GM18858 (cell line): Measurements from ENCODE around the gene ZNF521.

Source experiments
- ATAC-seq: cut with Tn5 transposase; IDR thresholded peaks from one replicate; pipeline ENCODE4 v1.9.1; 2021; ENCODE audit not compliant: unreplicated experiment

ZNF521 gene

DNA sequence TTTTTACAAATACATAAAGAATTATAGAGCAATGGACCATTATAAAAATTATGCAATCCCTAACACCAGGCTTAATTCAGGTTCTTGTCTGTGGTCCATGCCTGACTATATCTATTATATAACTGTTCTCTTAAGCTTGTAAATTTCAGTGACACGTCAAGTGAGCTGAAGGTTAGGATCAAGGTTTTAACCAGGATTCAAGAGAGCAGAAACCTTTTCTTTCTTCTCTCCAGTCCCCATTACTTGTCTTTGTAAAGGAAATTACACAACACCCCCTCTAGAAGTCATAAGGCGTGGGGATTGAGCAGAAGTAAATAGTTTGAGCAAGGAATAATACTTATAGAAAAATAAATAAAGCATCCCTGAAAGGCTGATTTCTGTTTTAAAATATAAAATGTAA lies 122.0 kb downstream of the ZNF521 start:
- no peak for ATAC-seq

- no peak for ATAC-seq
Observed at GRCh38 chr18:25229081-25229480, 122.9 kb downstream of the ZNF521 start.

DNA sequence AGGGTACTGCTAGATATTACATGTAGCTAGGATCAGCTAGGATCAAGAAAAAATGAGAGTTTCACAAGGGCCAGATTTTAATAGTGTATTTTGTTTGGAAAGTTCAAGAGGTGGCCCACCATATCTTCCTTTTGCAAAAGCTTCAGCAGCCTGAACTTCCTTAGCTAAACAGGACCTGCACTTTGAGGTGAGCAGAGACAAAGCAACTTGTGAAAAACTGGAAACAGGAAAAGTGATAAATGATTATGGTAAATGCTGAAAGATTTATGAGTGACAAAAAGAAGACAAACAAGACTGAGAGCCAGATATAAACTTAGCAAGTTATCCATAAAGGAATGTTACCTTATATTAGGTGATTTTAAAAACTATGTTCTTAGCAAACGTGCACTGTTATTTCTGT lies 123.6 kb downstream of the ZNF521 start:
- ATAC-seq = no peak

- no peak for ATAC-seq
Observed at GRCh38 chr18:25225151-25225550, 126.8 kb downstream of the ZNF521 start.

DNA sequence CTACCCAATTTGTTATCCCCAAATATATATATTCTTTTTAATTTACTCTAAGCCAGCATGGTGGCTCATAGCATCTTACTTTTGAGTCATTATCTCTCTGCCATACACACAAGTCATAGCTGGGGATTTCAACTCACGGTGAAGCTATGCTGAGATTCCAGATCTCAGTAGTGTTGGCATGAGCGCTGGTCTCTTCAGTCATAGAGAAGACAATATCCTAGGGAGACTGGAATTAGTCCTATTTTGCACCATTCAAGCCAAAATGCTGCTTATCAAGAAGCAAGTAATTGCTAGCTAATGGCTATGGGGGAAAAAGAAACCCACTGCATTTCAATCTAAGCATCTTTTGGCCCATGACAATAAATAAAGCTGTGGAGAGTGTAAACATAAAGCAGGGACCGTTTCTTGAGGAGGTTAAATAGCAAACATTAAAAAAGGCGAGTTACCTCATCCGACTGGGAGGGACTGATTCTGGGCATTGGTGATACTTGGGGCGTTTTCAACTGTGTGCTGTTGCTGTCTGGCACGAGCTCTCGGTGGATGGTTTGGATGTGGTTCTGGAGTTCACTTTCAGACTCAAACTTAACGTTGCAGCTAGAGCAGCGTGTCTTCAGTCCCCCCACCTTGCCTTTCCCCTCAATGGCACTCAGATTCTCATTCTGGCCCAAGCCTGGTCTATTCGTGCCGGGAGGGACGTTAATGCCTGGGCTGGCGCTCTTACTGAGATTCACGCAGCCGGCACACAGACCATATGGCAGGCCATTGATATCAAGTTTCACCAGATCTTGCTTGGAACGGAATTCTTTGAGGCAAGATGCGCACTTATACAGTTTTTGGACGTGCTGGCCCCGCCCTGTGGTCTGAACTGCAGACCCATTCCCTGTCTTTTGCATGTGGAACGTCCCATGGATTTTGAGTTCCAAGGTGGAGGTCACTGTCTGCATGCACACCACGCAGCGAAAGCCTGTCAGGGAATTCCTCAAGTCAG lies 127.8 kb downstream of the ZNF521 start:
- ATAC-seq = no peak

GRCh38 chr18:25223211-25223610 lies 128.8 kb downstream of the ZNF521 start:
- no peak for ATAC-seq

- ATAC-seq = no peak
Observed at GRCh38 chr18:25222648-25223047, 129.3 kb downstream of the ZNF521 start.

- no peak for ATAC-seq
Observed at GRCh38 chr18:25210622-25211021, 141.3 kb downstream of the ZNF521 start.

- ATAC-seq = no peak
Observed at GRCh38 chr18:25192065-25192464, 159.9 kb downstream of the ZNF521 start.

- ATAC-seq = peak; percentile 54
Observed at GRCh38 chr18:25190472-25190871, 161.5 kb downstream of the ZNF521 start.

DNA sequence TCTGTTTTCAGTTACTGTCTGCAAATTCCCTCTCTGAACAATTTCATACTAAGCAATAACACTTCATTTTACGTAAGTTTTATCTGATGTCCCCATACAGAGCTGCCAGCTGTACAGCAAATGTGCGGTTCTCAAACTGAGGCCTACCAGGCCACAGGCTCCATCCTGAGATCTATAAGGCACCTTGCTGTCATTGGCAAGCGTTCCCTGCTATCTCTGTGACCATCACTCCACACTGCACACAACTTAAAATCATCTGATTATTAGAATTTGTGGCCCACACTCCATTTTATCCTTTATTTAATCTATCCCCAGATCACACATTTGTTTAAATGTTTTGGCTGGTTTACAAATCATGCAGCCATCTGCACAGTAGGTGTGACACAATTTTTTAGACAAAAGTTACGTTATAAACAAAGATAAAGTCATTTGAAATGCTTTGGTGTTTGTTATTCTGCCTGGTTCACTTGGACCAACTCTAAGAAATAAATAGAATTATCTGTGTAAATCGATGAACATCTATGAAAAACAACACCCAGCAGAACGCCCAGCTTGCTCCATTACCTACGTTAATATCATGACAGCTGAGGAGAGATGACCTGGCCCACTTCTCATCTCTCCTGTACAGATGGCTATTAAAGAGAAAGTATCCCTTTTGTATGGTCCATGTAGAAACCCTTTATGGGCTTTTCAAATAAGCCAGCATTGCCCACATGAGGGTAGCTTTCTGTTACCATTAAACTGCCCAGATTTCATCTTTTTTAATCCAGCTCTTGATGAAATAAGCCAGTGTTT lies 162.4 kb downstream of the ZNF521 start:
- no peak for ATAC-seq

GRCh38 chr18:25187521-25188192 lies 164.3 kb downstream of the ZNF521 start:
- ATAC-seq = no peak

- ATAC-seq = no peak
Observed at GRCh38 chr18:25186871-25187270, 165.1 kb downstream of the ZNF521 start.

DNA sequence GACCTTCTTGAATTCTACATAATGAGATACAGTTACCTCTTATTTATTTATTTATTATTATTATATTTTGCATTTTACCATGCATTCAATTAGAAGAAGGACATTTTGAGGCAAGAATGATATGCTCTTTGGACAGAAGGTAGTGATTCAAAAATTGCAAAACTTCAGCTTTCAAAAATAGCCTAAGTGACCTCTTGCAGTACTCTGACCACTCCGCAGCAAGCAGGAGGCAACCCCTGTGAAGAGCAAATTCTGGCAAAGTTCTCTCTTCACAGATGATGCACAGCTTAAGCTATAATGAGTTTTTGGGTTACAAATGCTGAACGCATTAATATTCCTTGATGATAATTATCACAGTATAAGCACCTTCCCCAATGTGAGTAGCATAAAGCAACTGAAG lies 170.0 kb downstream of the ZNF521 start:
- ATAC-seq = no peak

DNA sequence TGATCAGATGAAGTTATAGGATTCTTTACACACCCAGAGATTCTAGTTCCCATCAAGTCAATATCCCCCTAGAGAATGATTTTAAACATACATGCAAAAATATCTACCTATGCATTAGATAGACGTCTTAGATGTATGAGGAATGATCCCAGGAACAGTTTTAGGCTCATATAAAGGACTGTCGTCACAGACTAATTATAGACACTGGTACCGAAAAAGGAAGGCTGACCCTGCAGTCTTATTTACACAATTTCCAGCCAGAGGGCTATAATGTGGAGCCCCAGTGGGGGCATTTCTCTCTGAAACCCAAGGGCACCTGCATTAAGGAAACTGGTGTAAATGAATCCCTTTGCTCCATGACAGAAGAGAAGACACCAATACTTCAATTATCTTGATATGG lies 170.4 kb downstream of the ZNF521 start:
- no peak for ATAC-seq

- no peak for ATAC-seq
Observed at GRCh38 chr18:25180973-25181548, 170.9 kb downstream of the ZNF521 start.

DNA sequence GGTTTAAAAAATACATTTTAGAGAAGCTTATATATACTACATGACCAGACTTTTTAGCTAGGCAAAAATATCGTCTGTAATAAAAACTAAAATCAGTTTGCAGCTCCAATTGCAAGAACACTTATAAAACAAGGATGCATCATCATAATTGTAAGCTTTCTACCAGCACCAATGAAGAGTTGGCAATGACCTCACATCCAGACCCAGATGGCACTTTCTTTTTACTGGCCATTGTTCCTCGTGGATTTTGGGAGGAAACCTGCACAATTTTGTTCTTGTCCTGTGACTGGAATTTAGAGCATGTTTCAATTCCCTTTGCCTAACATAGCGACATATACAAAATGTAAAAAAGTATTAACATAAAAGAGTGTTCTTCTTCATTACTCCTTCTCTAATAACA lies 174.3 kb downstream of the ZNF521 start:
- no peak for ATAC-seq

DNA sequence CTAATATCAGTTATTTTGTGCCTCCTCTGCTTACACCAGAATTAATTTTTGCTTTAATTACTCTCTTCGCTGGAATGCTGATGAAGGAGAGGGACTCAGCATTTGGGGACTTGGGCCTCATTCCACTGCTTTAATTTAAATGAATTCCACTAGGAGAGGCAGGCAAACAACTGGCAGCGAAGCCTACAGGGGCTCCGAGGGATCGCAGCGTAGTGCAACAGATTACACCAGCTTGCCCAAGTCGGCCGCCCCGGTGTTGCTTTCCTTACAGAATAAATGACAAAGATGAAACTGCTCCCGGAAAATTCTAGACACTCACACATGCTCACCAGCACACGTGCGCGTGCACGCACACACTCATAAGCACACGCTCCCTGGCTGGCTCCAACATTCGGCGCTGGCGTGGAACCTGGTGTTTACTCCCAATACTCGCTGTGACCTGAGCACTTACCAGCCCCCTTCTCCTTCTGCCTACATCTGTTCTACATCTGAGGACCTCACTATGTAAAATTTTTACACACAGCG lies 175.4 kb downstream of the ZNF521 start:
- no peak for ATAC-seq

DNA sequence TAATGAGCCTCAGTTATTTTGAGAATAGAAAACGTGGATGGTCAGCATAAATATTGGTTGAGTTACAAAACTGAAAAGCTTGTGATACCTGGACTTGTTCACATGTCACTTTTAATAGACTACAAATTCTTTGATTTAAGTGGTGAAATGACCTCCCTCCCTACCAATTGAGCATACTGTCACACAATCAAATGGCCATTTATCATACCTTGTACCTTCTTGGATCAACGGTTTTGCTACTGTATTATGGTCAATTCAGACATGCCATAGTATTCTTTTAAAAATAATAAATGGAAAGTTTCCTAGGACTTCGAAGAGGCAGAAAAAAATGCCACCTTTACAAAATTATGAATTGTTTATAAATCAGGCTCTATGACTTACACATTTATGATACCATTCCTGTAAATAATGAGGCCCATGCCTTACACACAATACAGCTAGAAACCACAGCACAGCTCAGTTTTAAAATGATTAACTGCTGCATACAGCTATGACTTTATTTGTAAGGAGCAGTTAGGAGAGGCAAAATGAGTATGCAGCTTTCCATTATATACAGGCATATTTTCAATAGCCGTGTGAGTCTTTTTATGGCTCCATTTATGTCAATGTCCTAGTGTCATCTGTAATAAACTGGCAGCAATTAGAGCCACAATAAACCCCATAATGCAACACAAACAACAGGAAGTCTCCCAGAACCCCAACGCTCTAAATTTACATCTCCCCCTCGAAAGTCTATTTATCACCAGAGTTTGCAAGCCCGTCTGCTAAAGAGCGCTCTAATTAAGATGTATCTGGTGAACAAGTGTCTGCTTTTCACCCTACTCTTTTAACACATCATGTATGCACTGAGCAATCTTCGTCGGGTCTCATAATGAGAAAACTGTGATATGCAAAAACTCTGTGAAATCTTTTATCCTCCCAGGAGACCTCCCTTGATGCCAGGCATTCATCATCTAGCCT lies 176.1 kb downstream of the ZNF521 start:
- ATAC-seq = no peak

DNA sequence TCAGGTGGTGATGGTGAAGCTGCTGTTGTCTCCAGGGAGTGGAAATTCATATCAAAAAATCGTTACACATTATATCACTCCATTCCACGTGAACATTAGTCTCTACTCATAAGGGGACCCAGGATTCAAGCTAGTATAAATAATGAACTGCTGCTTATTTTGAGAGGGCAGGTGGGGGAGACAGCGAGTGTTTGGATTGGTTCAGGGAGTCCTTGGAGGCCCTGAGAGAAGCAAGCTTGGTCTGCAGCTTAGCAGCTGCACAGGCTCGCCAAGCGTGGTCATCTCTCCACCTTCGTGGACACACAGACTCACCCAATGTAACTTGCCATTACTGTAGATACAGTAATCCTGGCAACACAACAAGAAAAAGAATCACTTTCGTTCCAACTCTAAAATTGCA lies 177.6 kb downstream of the ZNF521 start:
- no peak for ATAC-seq
